Neural progenitor cell (in vitro differentiated cells): ENCODE results near the gene MED26.

ENCODE experiments used
- CTCF ChIP-seq: fragments of 200-600 bp; sonication (generic); IDR thresholded peaks from 2 replicates; pipeline ENCODE4 v1.5.1; 2017; ENCODE audit warnings: antibody characterized with exemption, mild to moderate bottlenecking
- EZH2 ChIP-seq: fragments of 200-600 bp; sonication (generic); IDR thresholded peaks from 2 replicates; pipeline ENCODE4 v1.6.1; 2017; ENCODE audit warnings: antibody characterized with exemption, mild to moderate bottlenecking, moderate library complexity
- EZH2phosphoT487 ChIP-seq: fragments of 200-600 bp; sonication (generic); IDR thresholded peaks from 2 replicates; pipeline ENCODE4 v1.6.1; 2017; ENCODE audit warnings: antibody characterized with exemption

- TF ChIP-seq CTCF = no peak
- TF ChIP-seq EZH2 = no peak
- no peak for TF ChIP-seq EZH2phosphoT487
Measured at GRCh38 chr19:16645140-16645539, 17.1 kb upstream of the MED26 start.
